ENCODE data around the gene SULT2B1.
"Not testable (repeated sequence)": the region's sequence is repeated elsewhere in the genome, so short reads cannot be mapped to it uniquely, and the experiment has no call there.

Gene SULT2B1

GRCh38 chr19:48529156-48529555, 22.8 kb upstream of the SULT2B1 start:
- no peak for DNase-seq (ENCODE audit: low read depth)

GRCh38 chr19:48530066-48530720, 21.8 kb upstream of the SULT2B1 start:
- DNase-seq (ENCODE audit: low read depth) = no peak

- DNase-seq (ENCODE audit: low read depth) = no peak
Observed at GRCh38 chr19:48530770-48531169, 21.2 kb upstream of the SULT2B1 start.

GRCh38 chr19:48533770-48534169, 18.2 kb upstream of the SULT2B1 start:
- no peak for DNase-seq (ENCODE audit: low read depth)

- DNase-seq (ENCODE audit: low read depth) = no peak
Observed at GRCh38 chr19:48537541-48537940, 14.4 kb upstream of the SULT2B1 start.

GRCh38 chr19:48538057-48538456, 13.9 kb upstream of the SULT2B1 start:
- DNase-seq (ENCODE audit: low read depth) = not testable (repeated sequence)

GRCh38 chr19:48539503-48540096, 12.4 kb upstream of the SULT2B1 start:
- DNase-seq (ENCODE audit: low read depth) = no peak

GRCh38 chr19:48540110-48540509, 11.9 kb upstream of the SULT2B1 start:
- no peak for DNase-seq (ENCODE audit: low read depth)

GRCh38 chr19:48541813-48542212, 10.2 kb upstream of the SULT2B1 start:
- DNase-seq (ENCODE audit: low read depth) = no peak

GRCh38 chr19:48543121-48543710, 8.8 kb upstream of the SULT2B1 start:
- no peak for DNase-seq (ENCODE audit: low read depth)

GRCh38 chr19:48544856-48545750, 6.9 kb upstream of the SULT2B1 start:
- no peak for DNase-seq (ENCODE audit: low read depth)

GRCh38 chr19:48547722-48548121, 4.2 kb upstream of the SULT2B1 start:
- DNase-seq (ENCODE audit: low read depth) = no peak

GRCh38 chr19:48548253-48548911, 3.6 kb upstream of the SULT2B1 start:
- no peak for DNase-seq (ENCODE audit: low read depth)

GRCh38 chr19:48549380-48549779, 2.6 kb upstream of the SULT2B1 start:
- DNase-seq (ENCODE audit: low read depth) = no peak

GRCh38 chr19:48552406-48553322, 692 bp downstream of the SULT2B1 start:
- DNase-seq (ENCODE audit: low read depth) = no peak

- DNase-seq (ENCODE audit: low read depth) = no peak
Observed at GRCh38 chr19:48553676-48554384, 1.9 kb downstream of the SULT2B1 start.

GRCh38 chr19:48554385-48555091, 2.6 kb downstream of the SULT2B1 start:
- no peak for DNase-seq (ENCODE audit: low read depth)

GRCh38 chr19:48556163-48556562, 4.2 kb downstream of the SULT2B1 start:
- DNase-seq (ENCODE audit: low read depth) = no peak

- no peak for DNase-seq (ENCODE audit: low read depth)
Observed at GRCh38 chr19:48556825-48557224, 4.9 kb downstream of the SULT2B1 start.

Data from stimulated activated CD8-positive, alpha-beta memory T cell treated with anti-CD3 and anti-CD28 coated beads, Interleukin-12 subunit alpha, Interleukin-12 subunit beta, amount 100 ng/mL, for 1 hour (primary cell).